Fibroblast of lung (primary cell): ENCODE results near the gene MEIS2. TPM values are rescaled to one million over a fixed set of nuclear protein-coding genes. Genes with fewer than 3 reads are reported as not detected.

ENCODE experiments used
- DNase-seq, 2 donors: peaks; one replicate each; pipeline versions ENCODE4 v3.0.0 to v3.0.0-alpha.2; 2010; ENCODE audit warnings: low read depth in 2 of 2
- H2AFZ ChIP-seq: 2 replicates; pipeline ENCODE4 v1.5.1; 2012; ENCODE audit warnings: low read length, control low read depth, inconsistent platforms
- H3K27ac ChIP-seq: 2 replicates; pipeline ENCODE4 v1.5.1; 2011; ENCODE audit warnings: low read length, control low read depth; ENCODE audit not compliant: insufficient read depth
- H3K27me3 ChIP-seq: 2 replicates; pipeline ENCODE4 v1.5.1; 2011; ENCODE audit warnings: mild to moderate bottlenecking, low read length; ENCODE audit not compliant: control insufficient read depth, insufficient read depth
- H3K36me3 ChIP-seq: 2 replicates; pipeline ENCODE4 v1.5.1; 2011; ENCODE audit warnings: low read length; ENCODE audit not compliant: control insufficient read depth, insufficient read depth
- H3K4me1 ChIP-seq: 2 replicates; pipeline ENCODE4 v1.5.1; 2011; ENCODE audit warnings: low read length; ENCODE audit not compliant: control insufficient read depth, insufficient read depth; ENCODE audit errors: extremely low read depth
- H3K4me2 ChIP-seq: 2 replicates; pipeline ENCODE4 v1.5.1; 2011; ENCODE audit warnings: low read length, control low read depth; ENCODE audit not compliant: insufficient read depth; ENCODE audit errors: extremely low read depth
- H3K4me3 ChIP-seq, 4 experiments: fragments of 200-600 bp in 1 of 4; sonication (generic) in 1 of 4; replicated peaks in 1 of 4; 2 replicates each; pipeline ENCODE4 v1.5.1; 2011 to 2016; ENCODE audit warnings: low read length in 4 of 4, low read depth in 3 of 4, mild to moderate bottlenecking in 3 of 4, control low read depth in 2 of 4, inconsistent platforms in 1 of 4, mixed read lengths in 1 of 4; ENCODE audit not compliant: insufficient read depth in 1 of 4; ENCODE audit errors: control extremely low read depth in 1 of 4
- H3K79me2 ChIP-seq: 2 replicates; pipeline ENCODE4 v1.5.1; 2012; ENCODE audit warnings: mild to moderate bottlenecking, low read length, inconsistent platforms; ENCODE audit not compliant: control insufficient read depth, insufficient read depth
- H3K9ac ChIP-seq: 2 replicates; pipeline ENCODE4 v1.5.1; 2011; ENCODE audit warnings: mild to moderate bottlenecking, low read length, control low read depth; ENCODE audit not compliant: insufficient read depth
- H3K9me3 ChIP-seq: 2 replicates; pipeline ENCODE4 v1.5.1; 2012; ENCODE audit warnings: low read depth, low read length; ENCODE audit not compliant: control insufficient read depth, insufficient read depth
- H4K20me1 ChIP-seq: 2 replicates; pipeline ENCODE4 v1.5.1; 2011; ENCODE audit warnings: low read length; ENCODE audit not compliant: control insufficient read depth, insufficient read depth; ENCODE audit errors: extremely low read depth
- CTCF ChIP-seq, 2 donors: IDR thresholded peaks in 1 of 2; conservative IDR thresholded peaks in 1 of 2; 1 replicate in 1 of 2; 2 replicates in 1 of 2; pipeline ENCODE4 v1.5.1; 2011 to 2012; ENCODE audit warnings: low read length in 2 of 2, control low read depth in 1 of 2, inconsistent platforms in 1 of 2, low read depth in 1 of 2, mild to moderate bottlenecking in 1 of 2
- EZH2 ChIP-seq: IDR thresholded peaks from 2 replicates; pipeline ENCODE4 v1.5.1; 2012; ENCODE audit warnings: low read length, control low read depth, mild to moderate bottlenecking; ENCODE audit errors: missing control alignments
- polyA plus RNA-seq, 2 donors: library from polyadenylated mRNA; depleted of rRNA in 1 of 2; stranded (reverse) in 1 of 2; unstranded in 1 of 2; fragments of >200 nt; gene quantifications; 2 replicates each; pipeline ENCODE4 v1.2.1, GENCODE V29; 2011 to 2012; ENCODE audit warnings: missing spikeins in 1 of 2
- total RNA-seq: library from RNA; depleted of rRNA; stranded (reverse); fragments of >200 nt; gene quantifications from 2 replicates; pipeline ENCODE4 v1.2.1, GENCODE V29; 2014

Gene MEIS2
- total and polyA plus RNA-seq, 2 donors (not counting 1 experiment from before 2014, with no cell fraction given), result 31.0 to 37.1 TPM

DNA sequence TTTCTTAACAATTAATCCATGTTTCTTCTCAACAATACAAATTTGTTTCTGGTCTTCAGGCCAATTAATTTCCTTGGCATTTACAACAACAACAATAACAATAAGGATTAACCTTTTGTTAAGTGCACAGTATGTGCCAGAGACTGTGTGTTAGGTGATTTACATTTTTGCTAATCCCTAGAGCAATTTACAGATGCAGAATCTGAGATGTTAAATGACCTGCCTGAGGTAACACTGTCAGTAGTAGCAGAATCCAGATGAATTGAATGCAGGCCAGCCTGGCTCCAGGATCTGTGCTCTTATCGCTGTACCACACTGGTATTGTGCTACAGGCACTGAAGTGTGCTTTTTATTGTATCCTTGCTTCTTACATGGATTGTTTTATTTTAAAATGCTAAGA, 122.2 kb downstream of the MEIS2 start:
- TF ChIP-seq EZH2, result no peak
- TF ChIP-seq CTCF (conservative IDR thresholded peaks at IDR 0.05 in 1 of 2, IDR thresholded peaks at IDR 0.05 in 1 of 2; ENCODE audit: low read depth in 1 of 2, low read length in 2 of 2), result no peak
- Histone ChIP-seq H3K27me3 (no peaks in the 10 kb centered on the region), H3K79me2 (no peaks in the 10 kb centered on the region), H3K27ac (no peak overlapping the region), H3K4me1 (no peaks in the 10 kb centered on the region), H2AFZ (no peak overlapping the region), H4K20me1 (no peaks in the 10 kb centered on the region), H3K36me3 (no peaks in the 10 kb centered on the region), H3K4me3 (no peak overlapping the region), H3K4me2 (no peak overlapping the region), H3K9ac (no peak overlapping the region), H3K9me3 (no peaks in the 10 kb centered on the region)
- DNase-seq, result no peak

DNA sequence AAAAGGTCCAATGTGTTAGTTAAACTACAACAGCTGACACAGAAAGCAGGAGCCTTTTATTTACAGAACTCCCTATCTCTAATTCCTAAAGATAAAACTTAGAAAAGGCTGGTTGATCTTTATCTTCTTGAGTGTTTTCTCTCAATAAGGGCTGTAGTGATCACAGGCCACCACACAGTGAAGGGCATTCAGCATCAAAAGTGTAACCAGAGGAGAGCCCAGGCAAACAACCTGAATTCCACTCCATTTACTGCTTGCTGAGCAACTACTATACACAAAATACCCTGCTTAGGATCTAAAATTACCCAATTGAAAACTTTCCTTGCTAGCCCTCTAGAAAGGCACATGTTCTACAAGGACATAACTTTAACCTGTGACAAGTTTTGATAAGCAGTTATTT, 122.7 kb downstream of the MEIS2 start:
- H3K4me3 ChIP-seq, result no peak overlapping the region
- no peaks in the 10 kb centered on the region for H3K4me1 ChIP-seq
- no peak overlapping the region for H3K27ac ChIP-seq
- TF ChIP-seq CTCF (conservative IDR thresholded peaks at IDR 0.05 in 1 of 2, IDR thresholded peaks at IDR 0.05 in 1 of 2; ENCODE audit: low read depth in 1 of 2, low read length in 2 of 2) (no peak), EZH2 (no peak)
- H3K79me2 ChIP-seq, result no peaks in the 10 kb centered on the region
- H3K36me3 ChIP-seq, result no peaks in the 10 kb centered on the region
- no peaks in the 10 kb centered on the region for H4K20me1 ChIP-seq
- no peak overlapping the region for H3K9ac ChIP-seq
- H3K27me3 ChIP-seq, result no peaks in the 10 kb centered on the region
- no peaks in the 10 kb centered on the region for H3K9me3 ChIP-seq
- H3K4me2 ChIP-seq, result no peak overlapping the region
- no peak for DNase-seq
- no peak overlapping the region for H2AFZ ChIP-seq

DNA sequence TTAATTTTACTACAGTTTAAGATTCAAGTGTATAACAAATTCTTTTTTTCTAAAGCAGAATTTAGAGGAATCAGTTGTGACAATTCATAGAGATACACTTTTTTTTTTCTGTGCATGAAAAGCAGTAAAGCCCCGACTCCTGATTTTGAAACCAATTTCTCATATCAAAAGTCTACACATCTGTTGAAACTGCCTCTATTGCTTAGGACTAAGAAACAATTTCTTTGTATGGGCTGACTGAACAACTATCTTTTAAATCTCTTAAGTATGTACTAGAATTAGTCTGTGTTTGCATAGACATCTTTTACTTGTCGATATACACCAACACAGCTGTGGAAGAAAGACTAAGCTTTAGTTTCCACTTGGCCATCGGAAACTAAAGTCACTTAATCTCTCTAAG, 127.6 kb downstream of the MEIS2 start:
- no peak overlapping the region for H3K9ac ChIP-seq
- no peaks in the 10 kb centered on the region for H4K20me1 ChIP-seq
- H3K27me3 ChIP-seq, result no peaks in the 10 kb centered on the region
- no peaks in the 10 kb centered on the region for H3K36me3 ChIP-seq
- DNase-seq, result no peak
- H3K79me2 ChIP-seq, result no peaks in the 10 kb centered on the region
- H3K4me3 ChIP-seq, result no peak overlapping the region
- H3K9me3 ChIP-seq, result no peaks in the 10 kb centered on the region
- no peak overlapping the region for H3K27ac ChIP-seq
- TF ChIP-seq CTCF (conservative IDR thresholded peaks at IDR 0.05 in 1 of 2, IDR thresholded peaks at IDR 0.05 in 1 of 2; ENCODE audit: low read depth in 1 of 2, low read length in 2 of 2) (no peak), EZH2 (no peak)
- H3K4me1 ChIP-seq, result no peaks in the 10 kb centered on the region
- H3K4me2 ChIP-seq, result no peak overlapping the region
- no peak overlapping the region for H2AFZ ChIP-seq
